Midbrain (tissue), 1 donor: ENCODE results near the gene BOD1L1.

Source experiments
- DNase-seq: peaks from one replicate; lab custom pipeline; 2025; lab: John Stamatoyannopoulos, UW

BOD1L1 gene

DNA sequence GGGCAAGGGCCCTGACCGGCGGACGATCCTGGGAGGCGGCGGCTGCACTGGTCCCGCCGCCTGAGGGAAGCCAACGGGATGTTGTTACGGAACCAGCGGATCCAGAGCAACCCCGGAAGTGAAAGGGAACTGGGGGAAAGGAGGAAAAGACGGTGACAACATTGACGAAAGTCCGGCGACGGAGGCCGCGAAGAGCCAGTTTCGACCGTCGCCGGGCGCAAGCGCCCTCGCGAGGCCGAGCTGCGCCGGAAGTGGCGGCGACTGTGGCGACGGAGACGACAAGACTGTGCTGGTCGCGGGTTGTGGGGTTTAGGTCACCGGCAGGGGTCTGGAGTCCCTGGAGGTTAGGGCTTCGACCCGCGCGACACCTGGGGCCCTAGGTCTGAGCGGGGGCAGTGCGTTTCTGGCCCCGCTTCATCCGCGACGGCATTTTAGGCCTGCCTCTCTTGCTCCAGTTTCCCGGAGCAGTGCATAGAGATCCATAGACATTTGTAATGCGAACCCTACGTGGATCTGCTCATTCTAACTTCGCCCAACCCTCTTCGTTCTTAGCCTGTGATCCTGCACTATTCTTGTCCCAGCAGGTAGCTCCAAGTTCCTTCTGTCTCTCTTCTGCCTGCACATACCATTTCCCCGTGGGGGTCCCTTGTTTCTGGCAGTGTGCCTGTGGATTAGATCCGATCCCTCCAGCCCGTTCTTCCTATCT lies at the start of gene BOD1L1:
Gene BOD1L1, minus strand, starts transcription at position 120 of the 706 bp plus-strand sequence. CDS start 138 bp downstream, outside the sequence.
- peak; percentile 95 for DNase-seq

GRCh38 chr4:13674971-13675370 lies 47.4 kb upstream of the BOD1L1 start:
- DNase-seq, result no peak

DNA sequence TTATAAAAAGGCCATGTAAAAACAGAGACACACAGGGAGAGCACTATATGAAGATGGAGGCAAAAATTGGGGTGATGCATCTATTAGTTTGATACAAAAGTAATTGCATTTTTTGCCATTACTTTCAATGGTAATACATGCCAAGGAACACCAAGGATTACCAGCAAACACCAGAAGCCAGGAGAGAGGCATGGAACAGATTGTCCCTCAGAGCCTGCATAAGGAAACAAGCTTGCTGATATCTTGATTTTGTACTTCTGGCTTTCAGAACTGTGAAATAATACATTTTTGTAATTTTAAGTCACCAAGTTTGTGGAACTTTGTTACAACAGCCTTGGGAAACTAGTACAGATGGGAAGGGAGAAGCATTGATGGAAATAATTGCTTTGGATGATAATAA lies 45.6 kb upstream of the BOD1L1 start:
- DNase-seq, result no peak

- no peak for DNase-seq
Measured at GRCh38 chr4:13670456-13671160, 43.1 kb upstream of the BOD1L1 start.

DNA sequence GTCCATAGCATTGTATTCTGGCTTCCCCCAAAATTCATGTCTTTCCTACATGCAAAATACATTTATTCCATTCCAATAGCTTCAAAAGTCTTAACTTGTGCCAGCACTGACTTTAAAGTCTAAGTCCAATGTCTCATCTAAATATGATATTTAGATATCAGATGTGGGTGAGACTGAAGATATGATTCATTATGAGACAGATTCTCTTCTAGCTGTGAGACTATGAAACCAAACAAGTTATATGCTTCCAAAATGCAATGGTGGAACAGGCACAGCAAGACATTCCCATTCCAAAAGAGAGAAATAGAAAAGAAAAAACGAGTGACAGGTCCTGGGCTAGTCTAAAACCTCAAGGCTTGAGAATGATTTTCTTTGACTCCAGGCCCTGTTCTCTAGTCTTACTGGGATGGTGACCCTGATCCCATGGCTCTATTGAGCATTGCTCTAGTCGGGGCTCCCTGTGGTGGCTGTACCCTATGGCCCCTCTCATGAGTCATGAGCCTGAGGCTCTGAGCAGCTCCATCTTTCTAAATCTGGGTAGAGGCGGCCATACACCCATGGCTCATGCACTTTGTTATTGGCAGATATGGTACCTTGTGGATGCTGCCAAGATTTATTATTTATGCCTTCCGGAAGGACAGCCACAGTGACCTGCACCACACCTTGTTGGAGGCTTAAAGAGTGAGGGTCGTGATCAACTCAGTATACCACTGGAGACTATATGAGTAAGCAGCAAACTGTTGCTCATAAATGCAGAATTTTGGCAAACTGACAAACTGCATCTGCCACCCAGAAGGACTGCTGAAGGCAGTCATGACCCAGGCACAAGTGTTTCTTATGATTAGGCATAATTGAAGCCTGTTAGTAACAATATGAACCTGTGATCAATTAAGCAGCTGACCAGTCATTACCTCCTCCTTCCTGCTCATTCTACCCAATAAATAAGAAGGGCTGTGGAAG lies 38.5 kb upstream of the BOD1L1 start:
- no peak for DNase-seq

DNA sequence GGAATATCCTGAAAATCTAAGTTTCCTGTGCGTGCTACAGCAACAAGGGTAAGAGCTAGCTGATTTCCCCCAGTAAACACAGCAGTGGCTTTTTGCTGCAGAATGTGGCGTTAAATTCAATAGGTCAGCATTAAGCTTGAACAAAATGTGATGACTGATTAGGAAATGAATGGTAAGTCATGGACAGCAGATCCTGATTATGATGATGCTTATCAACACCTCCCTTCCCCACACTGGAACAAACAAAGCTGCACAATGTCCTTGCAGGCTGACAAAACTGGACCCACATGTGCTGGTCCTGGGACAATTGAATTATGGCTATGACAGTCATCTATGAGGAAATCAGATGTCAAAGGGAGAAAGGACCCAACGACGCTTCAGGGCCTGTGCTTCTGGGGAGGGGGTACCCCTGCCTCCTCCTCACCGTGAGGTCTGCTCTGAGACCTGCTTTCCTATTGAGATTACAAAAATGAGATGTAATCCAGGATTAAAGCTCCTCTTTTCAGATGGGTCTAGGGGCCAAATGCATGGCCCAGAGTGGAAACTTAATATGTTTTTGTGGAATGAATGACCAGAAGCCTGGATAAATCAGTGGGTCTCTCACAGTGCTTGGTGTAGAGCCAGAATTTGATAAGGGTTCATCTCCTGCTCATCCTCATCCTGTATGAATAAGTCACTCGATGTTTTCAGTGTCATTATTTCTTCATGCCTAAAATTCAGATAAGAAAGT lies 32.0 kb upstream of the BOD1L1 start:
- no peak for DNase-seq

- peak; percentile 60 for DNase-seq
Measured at GRCh38 chr4:13656569-13657405, 29.3 kb upstream of the BOD1L1 start.

GRCh38 chr4:13654162-13654797 lies 26.8 kb upstream of the BOD1L1 start:
- peak; percentile 91 for DNase-seq

DNA sequence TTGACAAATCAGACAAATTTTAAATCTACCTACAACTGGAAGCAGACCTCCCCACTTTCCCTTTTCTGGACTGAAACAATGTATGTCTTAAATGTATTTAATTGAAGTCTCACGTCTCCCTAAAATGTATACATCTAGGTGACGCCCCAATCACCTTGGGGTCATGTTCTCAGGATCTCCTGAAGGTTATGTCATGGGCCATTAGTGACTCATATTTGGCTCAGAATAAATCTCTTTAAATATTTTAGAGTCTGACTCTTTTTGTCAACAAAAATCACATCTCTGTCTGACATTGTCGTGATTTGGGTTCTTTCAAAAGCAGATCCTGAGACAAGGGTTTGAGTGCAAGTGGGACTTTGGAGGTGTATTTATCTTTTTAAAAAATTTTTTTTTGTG lies 26.2 kb upstream of the BOD1L1 start:
- DNase-seq, result no peak

DNA sequence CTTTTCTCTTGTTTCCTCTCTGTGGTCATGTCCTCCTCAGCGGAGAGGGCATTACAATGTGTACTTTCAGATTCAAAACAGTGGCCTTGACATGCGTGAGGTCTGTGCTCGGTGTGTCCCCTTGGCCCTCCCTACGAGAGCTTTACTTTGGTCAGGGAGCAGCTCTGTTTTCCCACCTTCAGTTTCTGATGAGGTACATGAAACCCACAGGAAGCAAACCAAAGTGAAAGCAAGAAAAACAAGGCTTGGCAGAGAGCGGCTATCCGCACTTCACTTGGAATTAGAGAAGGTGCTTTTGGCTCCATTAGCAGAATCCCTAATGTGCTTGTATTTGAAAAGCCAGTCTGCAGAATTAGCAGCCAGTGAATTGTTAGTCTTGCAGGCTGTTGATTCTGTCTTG lies 19.5 kb upstream of the BOD1L1 start:
- no peak for DNase-seq

GRCh38 chr4:13645075-13645474 lies 17.6 kb upstream of the BOD1L1 start:
- DNase-seq, result no peak

GRCh38 chr4:13642170-13642950 lies 14.8 kb upstream of the BOD1L1 start:
- peak; percentile 25 for DNase-seq

GRCh38 chr4:13641084-13641483 lies 13.6 kb upstream of the BOD1L1 start:
- peak; percentile 50 for DNase-seq

DNA sequence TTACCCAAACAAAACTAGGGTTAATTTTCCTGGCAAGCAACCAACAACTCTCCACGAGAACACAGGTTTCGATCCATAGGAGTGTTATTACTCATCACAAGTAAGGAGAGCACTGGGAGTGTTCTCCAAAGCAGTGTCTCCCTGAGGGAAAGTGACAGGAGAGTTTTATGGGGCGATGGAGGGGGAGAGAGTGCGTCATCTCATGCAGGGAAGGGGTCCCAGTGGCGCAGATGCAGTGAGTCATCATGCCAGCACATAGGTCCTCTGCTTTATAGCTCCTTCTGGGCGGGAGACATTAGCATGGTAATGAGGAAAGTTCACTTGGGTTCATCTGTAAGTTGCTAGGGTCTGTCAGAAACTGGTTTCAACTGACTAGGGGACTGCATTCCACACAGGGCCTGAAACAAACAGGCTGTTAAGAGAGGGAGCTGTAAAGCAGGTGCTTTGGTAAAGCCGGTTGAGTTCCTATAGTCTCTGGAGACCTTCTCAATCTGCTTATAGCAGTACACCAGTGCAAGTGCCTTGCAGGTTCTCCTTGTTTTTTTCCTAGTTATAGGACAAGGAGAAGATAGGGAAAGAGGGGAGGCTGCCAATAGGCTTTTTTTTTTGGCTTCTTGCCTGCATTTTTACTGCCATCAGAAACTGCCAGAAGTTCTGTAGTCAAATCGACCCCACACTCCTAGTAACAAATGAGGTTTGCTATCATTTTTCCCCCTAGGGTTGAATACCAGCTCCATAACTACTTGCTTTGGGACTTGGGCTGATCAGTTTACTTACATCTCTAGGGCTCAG lies 12.8 kb upstream of the BOD1L1 start:
- no peak for DNase-seq

DNA sequence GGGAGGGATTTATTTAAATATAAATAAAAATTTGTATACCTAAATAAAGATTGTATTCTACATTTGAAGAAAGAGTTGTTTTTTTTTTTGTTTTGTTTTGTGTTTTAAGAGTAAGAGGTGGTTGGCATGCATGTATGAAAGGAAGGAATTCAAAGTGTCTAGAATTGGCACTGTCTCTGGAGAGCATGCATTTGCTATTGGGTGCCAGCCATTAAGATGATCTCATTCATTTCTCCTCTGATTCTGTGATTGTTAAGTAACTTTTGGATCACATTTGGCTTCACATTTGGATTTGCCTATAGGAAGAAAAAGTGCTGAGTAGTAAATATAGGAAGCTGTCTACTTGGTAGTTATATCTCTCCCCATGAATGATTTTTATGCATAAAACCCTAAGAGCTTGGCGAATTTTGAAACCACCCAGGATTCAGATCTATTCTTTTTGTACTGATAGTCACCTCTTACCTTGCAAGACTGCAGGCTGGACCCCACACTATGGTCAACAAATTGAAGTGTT lies 7.8 kb upstream of the BOD1L1 start:
- no peak for DNase-seq

- no peak for DNase-seq
Measured at GRCh38 chr4:13633671-13634070, 6.1 kb upstream of the BOD1L1 start.

DNA sequence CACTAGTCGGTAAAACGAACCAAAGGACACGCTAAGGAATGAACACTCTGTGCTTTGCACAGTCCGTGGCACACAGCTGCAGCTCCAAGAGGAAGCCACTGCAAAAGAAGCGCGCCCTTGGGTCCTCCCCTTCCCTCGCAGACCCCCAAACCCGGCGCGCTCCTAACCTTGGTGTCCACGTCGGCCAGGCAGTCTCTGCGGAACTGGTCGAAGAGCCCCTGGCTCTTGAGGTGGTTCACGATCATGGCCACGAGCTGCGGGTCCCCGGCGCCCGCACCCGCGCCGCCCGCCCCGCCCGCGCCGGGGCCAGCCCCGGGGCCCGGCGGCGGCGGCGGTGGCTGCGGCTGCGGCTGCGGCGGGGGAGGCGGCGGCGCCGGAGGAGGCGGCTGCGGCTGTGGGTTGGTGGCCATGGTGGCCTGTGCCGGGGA lies 333 bp downstream of the BOD1L1 start:
- no peak for DNase-seq

DNA sequence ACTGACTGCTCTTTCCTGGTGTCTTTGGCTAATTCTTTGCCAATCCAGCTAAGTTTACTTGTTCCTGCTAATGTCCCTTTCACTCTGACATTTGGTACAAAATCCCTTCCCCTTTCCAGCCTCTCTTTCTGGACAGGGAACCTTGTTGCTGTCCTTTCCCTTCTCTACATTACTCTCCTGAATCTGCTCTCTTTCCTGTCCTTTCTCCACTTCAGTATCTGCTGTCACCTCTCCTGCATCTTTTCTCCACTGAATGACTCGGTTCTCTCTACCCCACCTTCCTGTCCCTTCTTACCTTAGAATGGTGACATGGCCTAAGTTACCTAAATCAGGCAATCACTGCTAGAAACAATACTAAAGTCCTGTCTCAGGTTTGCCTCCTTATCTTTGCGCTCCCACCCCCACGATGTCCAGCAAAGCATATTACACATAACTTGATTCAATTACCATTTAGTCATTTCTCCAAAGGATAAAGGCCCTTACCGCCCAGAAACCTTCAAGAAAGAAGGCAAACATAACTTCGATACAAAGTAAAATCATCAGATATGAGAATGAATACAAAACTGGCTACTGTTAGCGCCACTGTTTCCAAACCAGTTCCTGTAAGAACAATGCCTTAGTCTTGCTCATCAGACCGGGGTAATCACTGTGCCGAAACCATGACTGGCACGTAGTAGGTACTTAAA lies 890 bp downstream of the BOD1L1 start:
- DNase-seq, result no peak
